SJSA1 (cell line): ENCODE results near the gene PRADC1. TPM values are rescaled to one million over a fixed set of nuclear protein-coding genes. Genes with fewer than 3 reads are reported as not detected.

Experiments used
- DNase-seq, 2 experiments: peaks; one replicate each; pipeline ENCODE4 v3.0.0-alpha.2; 2015 to 2020; ENCODE audit warnings: low spot score in 2 of 2, low read depth in 1 of 2
- H3K27ac ChIP-seq: fragments of 250-450 bp; sonication (Bioruptor Pico); 2 replicates; pipeline ENCODE4 v1.5.1; 2020; ENCODE audit warnings: mild to moderate bottlenecking, moderate library complexity
- H3K27me3 ChIP-seq: fragments of 250-450 bp; sonication (Bioruptor Pico); replicated peaks from 2 replicates; pipeline ENCODE4 v1.5.1; 2020; ENCODE audit warnings: mild to moderate bottlenecking, moderate library complexity
- H3K36me3 ChIP-seq: fragments of 250-450 bp; sonication (Bioruptor Pico); 2 replicates; pipeline ENCODE4 v1.5.1; 2020; ENCODE audit warnings: mild to moderate bottlenecking
- H3K4me1 ChIP-seq: fragments of 250-450 bp; sonication (Bioruptor Pico); replicated peaks from 2 replicates; pipeline ENCODE4 v1.6.1; 2021; ENCODE audit warnings: mild to moderate bottlenecking
- H3K4me3 ChIP-seq: fragments of 250-450 bp; sonication (Bioruptor Pico); 2 replicates; pipeline ENCODE4 v1.5.1; 2020; ENCODE audit warnings: mild to moderate bottlenecking
- H3K9me3 ChIP-seq: fragments of 250-450 bp; sonication (Bioruptor Pico); replicated peaks from 2 replicates; pipeline ENCODE4 v1.5.1; 2020; ENCODE audit warnings: mild to moderate bottlenecking
- total RNA-seq: library from RNA; depleted of rRNA; stranded (reverse); fragments of >200 nt; shearing (Covaris generic); gene quantifications from 2 replicates; pipeline ENCODE4 v1.2.3, GENCODE V29; 2014

The PRADC1 gene
- total RNA-seq, 1 experiment from 2014 or later, result 42.0 TPM

DNA sequence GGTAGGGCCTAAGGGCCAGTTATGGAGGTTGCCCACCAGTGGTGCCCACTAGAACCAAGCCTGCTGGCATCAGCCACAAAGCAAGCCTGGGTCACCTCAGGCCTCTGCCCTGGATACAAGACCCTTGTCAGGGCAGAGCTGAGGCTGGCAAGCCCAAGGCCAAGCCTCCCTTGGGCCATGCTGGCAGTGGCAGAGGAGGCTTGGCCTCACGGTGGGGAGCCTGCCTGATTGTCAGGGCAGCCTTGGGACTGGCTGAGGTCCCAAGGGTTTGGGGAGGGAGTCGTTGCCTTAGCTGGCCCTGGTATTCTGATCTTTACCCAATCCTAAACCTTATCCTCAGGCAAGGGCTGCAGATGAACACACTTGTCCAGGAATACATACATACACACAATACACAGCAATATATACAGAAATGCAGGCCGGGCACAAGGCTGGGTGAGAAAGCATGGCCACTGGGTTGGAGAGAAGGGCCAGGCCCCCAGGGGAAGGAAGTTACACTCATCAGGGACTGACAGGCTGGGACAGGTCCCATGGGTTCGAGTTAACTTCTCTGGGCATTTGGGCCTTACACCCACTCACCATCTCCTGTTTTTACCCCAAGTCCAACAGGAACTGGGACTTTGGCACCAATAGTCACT lies 22.1 kb upstream of the PRADC1 start:
- Histone ChIP-seq H3K4me3 (no peak overlapping the region), H3K36me3 (peaks cover 53% of the 10 kb centered on the region), H3K27me3 (no peaks in the 10 kb centered on the region), H3K9me3 (no peaks in the 10 kb centered on the region), H3K27ac (no peak overlapping the region), H3K4me1 (no peaks in the 10 kb centered on the region)
- DNase-seq, result no peak

DNA sequence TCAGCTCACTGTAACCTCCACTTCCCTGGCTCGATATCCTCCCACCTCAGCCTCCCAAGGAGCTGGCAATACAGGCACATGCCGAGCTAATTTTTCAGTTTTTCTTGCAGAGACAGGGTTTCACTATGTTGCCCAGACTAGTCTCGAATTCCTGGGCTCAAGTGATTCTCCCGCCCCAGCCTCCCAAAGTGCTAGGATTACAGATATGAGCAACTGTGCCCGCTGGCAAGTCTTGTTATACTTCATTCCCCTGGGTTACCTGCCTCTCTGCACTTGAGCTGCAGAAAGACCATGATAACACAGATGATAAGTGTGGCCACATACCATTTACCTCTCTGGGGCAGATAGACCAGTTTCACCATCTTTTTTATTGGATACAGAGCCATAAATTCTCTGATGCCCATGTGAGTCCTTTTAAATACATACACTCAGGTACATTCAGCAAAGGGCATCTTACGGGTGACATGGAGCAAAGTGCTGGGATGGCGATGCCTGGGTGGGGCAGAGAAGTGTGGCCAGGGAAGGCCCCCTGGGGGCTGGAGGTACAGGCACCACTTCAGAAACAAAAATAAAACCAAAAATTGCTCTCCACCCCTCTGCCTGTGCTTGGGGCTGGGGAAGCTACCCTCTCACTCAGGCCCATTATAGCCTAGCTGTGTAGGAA lies 21.4 kb upstream of the PRADC1 start:
- Histone ChIP-seq H3K4me1 (no peaks in the 10 kb centered on the region), H3K9me3 (no peaks in the 10 kb centered on the region), H3K36me3 (peaks cover 59% of the 10 kb centered on the region), H3K27ac (no peak overlapping the region), H3K4me3 (no peak overlapping the region), H3K27me3 (no peaks in the 10 kb centered on the region)
- no peak for DNase-seq

DNA sequence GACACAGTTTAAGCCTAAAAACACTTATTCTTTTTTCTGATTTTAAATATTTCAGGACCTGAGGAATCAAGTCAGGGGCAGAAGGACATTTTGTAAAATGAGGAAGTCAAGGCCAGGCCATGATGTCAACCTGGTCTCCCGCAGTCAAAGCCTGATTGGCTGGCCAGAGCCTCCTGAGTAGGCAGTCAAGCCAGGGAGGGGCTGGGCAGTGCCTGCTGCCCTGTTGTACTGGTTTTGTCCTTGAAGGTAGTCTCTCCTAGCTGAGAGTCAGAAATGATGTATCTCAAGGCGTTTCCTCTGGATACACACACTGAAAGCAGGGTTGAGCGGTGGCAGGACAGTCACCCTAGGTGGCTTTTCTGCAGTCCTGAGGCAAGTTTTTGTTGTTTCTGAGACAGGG lies 20.9 kb upstream of the PRADC1 start:
- H3K4me3 ChIP-seq, result no peak overlapping the region
- no peaks in the 10 kb centered on the region for H3K9me3 ChIP-seq
- H3K4me1 ChIP-seq, result no peaks in the 10 kb centered on the region
- H3K27me3 ChIP-seq, result no peaks in the 10 kb centered on the region
- DNase-seq, result no peak
- no peak overlapping the region for H3K27ac ChIP-seq
- peaks cover 65% of the 10 kb centered on the region for H3K36me3 ChIP-seq

DNA sequence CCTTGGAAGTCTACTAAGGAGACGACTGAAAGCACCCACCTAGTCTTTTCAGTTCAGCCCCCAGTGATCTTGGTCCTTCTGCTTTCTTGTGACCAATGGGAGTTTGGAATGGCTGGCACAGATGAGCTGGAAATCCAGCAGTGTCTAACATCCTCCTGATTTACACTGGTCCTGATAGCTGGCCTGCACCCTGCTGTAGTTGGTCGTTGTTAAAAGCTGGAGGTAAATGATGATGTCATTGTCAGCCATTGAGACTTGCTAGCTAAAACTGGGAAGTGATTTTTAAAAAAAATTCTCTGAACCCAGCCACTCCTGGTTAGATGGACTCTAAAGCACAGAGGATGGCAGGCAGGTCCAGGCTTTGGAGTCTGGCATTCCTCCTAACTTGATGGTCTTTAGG lies 20.4 kb upstream of the PRADC1 start:
- peaks cover 70% of the 10 kb centered on the region for H3K36me3 ChIP-seq

DNA sequence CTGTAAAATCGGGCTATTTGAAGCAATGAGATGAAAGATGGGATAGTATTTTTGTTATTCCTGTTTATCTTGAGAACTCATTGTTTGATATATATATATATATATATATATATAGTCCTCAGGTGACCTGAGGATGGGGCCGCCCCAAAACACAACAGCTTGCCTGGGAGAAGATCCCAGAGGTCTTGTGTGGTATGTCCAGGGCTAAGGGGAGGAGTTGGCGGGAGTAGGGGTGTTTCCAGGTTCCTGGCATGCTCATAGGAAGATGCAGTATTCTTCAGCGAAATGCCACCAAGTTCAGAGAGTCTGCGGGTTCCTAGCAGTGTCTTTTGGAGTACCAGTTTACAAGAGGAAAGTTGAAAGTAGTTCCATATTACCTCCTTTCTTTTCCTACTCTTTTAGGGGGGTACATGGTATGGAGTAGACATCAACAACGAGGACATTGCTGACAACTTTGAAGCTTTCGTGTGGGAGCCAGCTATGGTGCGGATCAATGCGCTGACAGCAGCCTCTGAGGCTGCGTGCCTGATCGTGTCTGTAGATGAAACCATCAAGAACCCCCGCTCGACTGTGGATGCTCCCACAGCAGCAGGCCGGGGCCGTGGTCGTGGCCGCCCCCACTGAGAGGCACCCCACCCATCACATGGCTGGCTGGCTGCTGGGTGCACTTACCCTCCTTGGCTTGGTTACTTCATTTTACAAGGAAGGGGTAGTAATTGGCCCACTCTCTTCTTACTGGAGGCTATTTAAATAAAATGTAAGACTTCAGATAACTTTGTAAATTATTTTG lies 19.4 kb upstream of the PRADC1 start:
- H3K4me1 ChIP-seq, result no peaks in the 10 kb centered on the region
- H3K27me3 ChIP-seq, result no peaks in the 10 kb centered on the region
- DNase-seq, result no peak
- H3K27ac ChIP-seq, result no peak overlapping the region
- no peak overlapping the region for H3K4me3 ChIP-seq
- H3K36me3 ChIP-seq, result peaks cover 80% of the 10 kb centered on the region
- H3K9me3 ChIP-seq, result no peaks in the 10 kb centered on the region

More for the DNA sequence above, 20.4 kb upstream of the PRADC1 start:
- H3K4me3 ChIP-seq, result no peak overlapping the region
- H3K4me1 ChIP-seq, result no peaks in the 10 kb centered on the region
- H3K9me3 ChIP-seq, result no peaks in the 10 kb centered on the region
- H3K27me3 ChIP-seq, result no peaks in the 10 kb centered on the region
- no peak for DNase-seq
- H3K27ac ChIP-seq, result no peak overlapping the region

DNA sequence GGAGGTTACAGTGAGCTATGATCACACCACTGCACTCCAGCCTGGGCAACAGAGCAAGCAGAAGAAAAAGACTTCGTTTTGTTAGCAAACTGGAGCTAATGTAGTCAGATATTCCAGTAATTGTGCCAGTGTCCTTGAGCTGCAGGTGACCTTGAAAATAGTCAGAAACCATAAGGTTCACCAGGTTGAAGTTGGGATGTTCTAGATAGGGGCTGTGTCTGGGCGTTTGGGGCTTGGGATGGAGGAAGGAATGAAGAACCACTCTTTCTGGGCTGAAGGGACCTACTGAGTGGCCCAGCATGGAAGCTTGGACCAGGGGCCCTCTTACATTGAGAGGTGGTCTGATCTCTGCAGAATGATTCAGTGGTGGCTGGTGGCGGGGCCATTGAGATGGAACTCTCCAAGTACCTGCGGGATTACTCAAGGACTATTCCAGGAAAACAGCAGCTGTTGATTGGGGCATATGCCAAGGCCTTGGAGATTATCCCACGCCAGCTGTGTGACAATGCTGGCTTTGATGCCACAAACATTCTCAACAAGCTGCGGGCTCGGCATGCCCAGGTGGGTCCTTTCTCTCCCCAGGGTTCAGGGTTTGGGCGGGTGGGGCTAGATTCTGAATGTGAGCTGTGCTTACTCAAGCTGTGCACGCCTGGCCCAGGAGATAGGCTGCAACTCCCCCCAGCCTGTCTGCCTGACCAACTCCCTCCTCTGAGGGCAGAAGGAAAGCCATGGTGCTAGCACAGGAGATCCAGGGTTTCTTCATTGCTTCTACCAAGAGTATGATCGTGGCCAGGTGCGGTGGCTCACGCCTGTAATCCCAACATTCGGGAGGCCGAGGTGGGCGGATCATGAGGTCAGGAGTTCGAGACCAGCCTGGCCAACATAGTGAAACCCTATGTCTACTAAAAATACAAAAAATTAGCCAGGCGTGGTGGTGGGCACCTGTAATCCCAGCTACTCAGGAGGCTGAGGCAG lies 18.1 kb upstream of the PRADC1 start:
- Histone ChIP-seq H3K27ac (no peak overlapping the region), H3K9me3 (no peaks in the 10 kb centered on the region), H3K27me3 (no peaks in the 10 kb centered on the region), H3K4me3 (no peak overlapping the region), H3K4me1 (no peaks in the 10 kb centered on the region), H3K36me3 (peaks cover 92% of the 10 kb centered on the region)
- DNase-seq, result no peak

DNA sequence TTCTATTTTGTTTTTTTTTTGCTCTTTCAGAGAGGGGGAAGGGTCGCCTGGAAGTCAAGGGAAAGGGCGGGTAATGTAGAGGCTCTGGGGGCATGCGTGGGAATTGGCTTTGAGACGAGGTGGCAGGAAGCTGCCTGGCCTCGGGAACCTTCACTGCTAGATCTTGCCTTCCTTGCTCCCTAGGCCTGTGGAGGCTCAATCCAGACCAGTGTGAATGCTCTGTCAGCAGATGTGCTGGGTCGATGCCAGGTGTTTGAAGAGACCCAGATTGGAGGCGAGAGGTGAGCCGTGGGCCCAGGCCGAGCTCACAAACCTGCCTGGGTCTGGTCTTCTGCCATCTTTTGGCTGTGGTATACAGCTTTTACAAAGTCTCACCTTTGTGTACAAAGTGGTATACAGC lies 16.6 kb upstream of the PRADC1 start:
- DNase-seq, result no peak
- Histone ChIP-seq H3K9me3 (no peaks in the 10 kb centered on the region), H3K4me3 (no peak overlapping the region), H3K27ac (no peak overlapping the region), H3K4me1 (no peaks in the 10 kb centered on the region), H3K36me3 (peaks cover 98% of the 10 kb centered on the region), H3K27me3 (no peaks in the 10 kb centered on the region)

DNA sequence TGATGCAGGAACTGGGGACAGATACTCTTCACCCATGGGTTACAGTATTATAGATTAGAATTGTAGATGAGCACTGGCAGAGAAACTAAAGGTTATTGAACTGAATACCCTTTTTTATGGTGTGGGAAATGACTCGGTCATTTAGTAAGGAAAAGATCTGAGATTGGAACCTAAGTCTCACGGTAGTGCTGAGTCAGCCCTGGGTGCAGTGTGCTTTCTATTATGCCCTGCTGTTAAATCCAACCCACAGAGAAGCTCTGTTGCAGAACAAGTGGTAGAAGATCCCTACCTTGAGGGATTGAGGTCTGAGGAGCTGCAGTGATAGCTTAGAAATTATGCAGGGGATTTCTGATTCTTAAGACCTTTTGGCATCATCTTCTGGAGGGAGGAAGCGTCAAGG lies 13.8 kb upstream of the PRADC1 start:
- no peak overlapping the region for H3K27ac ChIP-seq
- H3K4me3 ChIP-seq, result no peak overlapping the region
- H3K27me3 ChIP-seq, result no peaks in the 10 kb centered on the region
- H3K9me3 ChIP-seq, result no peaks in the 10 kb centered on the region
- H3K36me3 ChIP-seq, result peaks cover 100% of the 10 kb centered on the region
- DNase-seq, result no peak
- no peaks in the 10 kb centered on the region for H3K4me1 ChIP-seq

DNA sequence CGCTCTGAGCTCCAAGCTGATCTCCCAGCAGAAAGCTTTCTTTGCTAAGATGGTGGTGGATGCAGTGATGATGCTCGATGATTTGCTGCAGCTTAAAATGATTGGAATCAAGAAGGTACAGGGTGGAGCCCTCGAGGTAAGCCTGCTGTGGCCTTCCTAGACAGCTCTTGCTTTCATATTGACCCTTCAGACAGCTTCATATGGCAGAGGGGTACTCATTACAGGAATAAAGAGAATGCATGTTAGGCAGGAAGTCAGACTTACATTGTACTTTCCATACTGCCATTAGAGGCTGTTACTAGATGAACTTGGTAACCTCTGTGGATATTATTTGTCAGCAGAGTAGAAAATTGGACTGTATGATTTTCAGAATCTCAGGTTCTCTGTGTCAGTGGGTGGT lies 11.5 kb upstream of the PRADC1 start:
- Histone ChIP-seq H3K9me3 (no peaks in the 10 kb centered on the region), H3K27me3 (no peaks in the 10 kb centered on the region), H3K4me1 (no peaks in the 10 kb centered on the region), H3K27ac (no peak overlapping the region), H3K4me3 (no peak overlapping the region), H3K36me3 (peaks cover 100% of the 10 kb centered on the region)
- no peak for DNase-seq

DNA sequence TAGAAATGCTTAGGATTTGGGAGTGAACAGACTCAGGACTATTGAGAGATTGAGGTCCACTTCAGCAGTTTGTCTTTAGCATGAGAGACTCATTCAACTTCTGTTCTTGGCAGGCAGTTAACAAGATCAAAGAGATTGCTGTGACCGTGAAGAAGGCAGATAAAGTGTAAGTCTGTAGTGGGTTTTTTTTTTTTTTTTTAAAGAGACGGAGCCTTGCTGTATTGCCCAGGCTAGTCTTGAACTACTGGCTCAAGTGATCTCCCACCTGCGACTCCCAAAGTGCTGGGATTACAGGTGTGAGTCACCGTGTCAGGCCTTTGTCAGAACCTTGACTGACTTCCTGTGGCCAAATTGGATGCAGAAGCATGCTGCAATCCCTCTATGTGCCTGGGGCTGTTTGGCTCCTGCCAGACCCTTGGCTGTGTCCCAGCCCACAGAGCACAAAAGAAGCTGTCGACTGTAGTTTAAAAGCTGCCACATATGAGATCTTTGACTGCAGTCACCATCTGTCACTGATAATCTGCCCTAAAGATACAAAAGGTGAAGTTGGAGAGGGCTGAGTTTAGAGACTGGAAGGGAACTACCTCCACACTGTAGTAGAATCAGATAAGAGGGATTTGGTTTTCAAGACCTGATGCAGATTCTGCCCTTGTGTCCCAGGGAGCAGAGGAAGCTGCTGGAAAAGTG lies 11.0 kb upstream of the PRADC1 start:
- Histone ChIP-seq H3K9me3 (no peaks in the 10 kb centered on the region), H3K27me3 (no peaks in the 10 kb centered on the region), H3K4me1 (no peaks in the 10 kb centered on the region), H3K27ac (no peak overlapping the region), H3K4me3 (no peak overlapping the region), H3K36me3 (peaks cover 100% of the 10 kb centered on the region)
- DNase-seq, result no peak

DNA sequence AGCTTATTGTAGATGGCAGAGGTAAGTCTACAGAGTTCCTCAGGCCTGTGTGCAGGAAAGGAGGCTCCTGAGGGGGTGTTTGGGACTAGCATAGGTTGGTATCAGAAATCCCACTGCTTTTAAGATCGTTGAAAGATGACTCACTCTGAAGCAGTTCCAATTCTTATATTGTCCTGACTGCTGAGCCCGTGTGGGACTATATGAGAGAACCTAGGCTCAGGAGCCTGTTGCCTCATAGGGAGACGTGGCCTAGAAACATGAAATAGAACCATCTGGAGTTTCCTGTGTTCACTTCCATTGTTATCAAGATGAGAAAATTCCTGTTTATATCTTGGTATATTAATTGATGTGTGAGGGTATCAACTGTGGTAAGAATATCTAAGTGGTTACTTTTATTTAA lies 6.7 kb upstream of the PRADC1 start:
- H3K4me1 ChIP-seq, result peaks cover 10% of the 10 kb centered on the region
- H3K9me3 ChIP-seq, result no peaks in the 10 kb centered on the region
- no peak for DNase-seq
- H3K27me3 ChIP-seq, result no peaks in the 10 kb centered on the region
- no peak overlapping the region for H3K4me3 ChIP-seq
- no peak overlapping the region for H3K27ac ChIP-seq
- peaks cover 92% of the 10 kb centered on the region for H3K36me3 ChIP-seq

DNA sequence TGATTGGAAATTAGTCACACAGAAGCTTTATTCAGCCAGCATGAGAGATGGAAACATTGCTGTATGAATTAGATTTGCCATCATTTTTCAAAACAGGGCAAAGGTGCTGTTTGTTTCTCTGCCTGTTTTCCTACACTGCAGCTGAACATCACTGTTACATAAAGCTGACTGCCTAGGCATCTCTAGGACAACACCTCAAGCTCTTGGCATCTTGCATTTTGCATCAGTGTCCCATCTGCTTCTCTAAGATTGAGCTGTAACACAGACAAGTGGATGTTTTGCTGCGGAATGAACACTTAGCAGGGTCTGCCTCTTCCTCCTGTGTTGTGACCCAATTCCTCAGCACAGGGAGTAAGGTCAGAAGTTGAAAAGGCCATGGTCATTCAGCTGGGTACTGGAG lies 5.9 kb upstream of the PRADC1 start:
- Histone ChIP-seq H3K9me3 (no peaks in the 10 kb centered on the region), H3K4me3 (no peak overlapping the region), H3K27ac (no peak overlapping the region), H3K4me1 (peaks cover 10% of the 10 kb centered on the region), H3K27me3 (no peaks in the 10 kb centered on the region), H3K36me3 (peaks cover 89% of the 10 kb centered on the region)
- no peak for DNase-seq

DNA sequence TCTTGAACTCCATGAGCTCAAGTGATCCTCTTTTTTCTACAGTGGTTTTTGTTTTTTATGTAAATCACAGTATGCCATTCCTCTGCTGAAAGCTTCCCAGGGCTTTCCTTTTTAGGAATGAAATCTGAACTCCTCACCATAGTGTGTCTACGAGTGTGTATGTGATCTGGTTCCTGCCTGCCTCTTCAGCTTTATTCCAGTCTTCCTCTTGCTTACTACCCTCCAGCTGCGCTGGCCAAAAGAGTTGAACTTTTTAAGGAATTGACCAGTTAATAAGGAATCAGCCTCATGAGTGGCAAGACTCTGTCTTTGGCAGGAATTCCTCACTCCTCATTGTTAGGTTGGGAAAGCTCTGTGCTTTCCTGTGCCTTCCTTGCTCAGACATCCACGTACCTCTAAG lies 5.1 kb upstream of the PRADC1 start:
- H3K4me3 ChIP-seq, result no peak overlapping the region
- H3K36me3 ChIP-seq, result peaks cover 81% of the 10 kb centered on the region
- peaks cover 14% of the 10 kb centered on the region for H3K4me1 ChIP-seq
- DNase-seq, result no peak
- H3K27me3 ChIP-seq, result no peaks in the 10 kb centered on the region
- no peaks in the 10 kb centered on the region for H3K9me3 ChIP-seq
- H3K27ac ChIP-seq, result no peak overlapping the region
